GM23338 (cell line): ENCODE measurements around the gene PTPN6.

ENCODE experiments used
- EZH2 ChIP-seq: fragments of 200-600 bp; sonication (generic); IDR thresholded peaks from one replicate; pipeline ENCODE4 v1.8.0; 2017; ENCODE audit warnings: antibody characterized with exemption, mild to moderate bottlenecking, low read depth; ENCODE audit not compliant: unreplicated experiment
- JUNB ChIP-seq: IDR thresholded peaks from one replicate; pipeline ENCODE4 v1.6.1; 2016; ENCODE audit warnings: antibody characterized with exemption; ENCODE audit not compliant: unreplicated experiment
- NANOG ChIP-seq: IDR thresholded peaks from 2 replicates; pipeline ENCODE4 v1.6.1; 2016; ENCODE audit warnings: antibody characterized with exemption, borderline replicate concordance
- POLR2AphosphoS5 ChIP-seq: IDR thresholded peaks from 2 replicates; pipeline ENCODE4 v1.6.1; 2016; ENCODE audit warnings: antibody characterized with exemption, low read depth
- ZNF114 ChIP-seq: fragments of 250-450 bp; sonication (Bioruptor Pico); IDR thresholded peaks from 2 replicates; pipeline ENCODE4 v1.5.0; 2020; ENCODE audit warnings: mild to moderate bottlenecking, moderate library complexity
- ZNF331 ChIP-seq: fragments of 250-450 bp; sonication (Bioruptor Pico); IDR thresholded peaks from 2 replicates; pipeline ENCODE4 v1.5.0; 2020; ENCODE audit warnings: low read depth, mild to moderate bottlenecking, moderate library complexity
- ZNF462 ChIP-seq: fragments of 250-450 bp; sonication (Bioruptor Pico); IDR thresholded peaks from 2 replicates; pipeline ENCODE4 v1.5.0; 2020; ENCODE audit warnings: mild to moderate bottlenecking, moderate library complexity
- TF ChIP-seq, protein P1 (sequence below), 2 experiments: fragments of 200-600 bp in 1 of 2; sonication (generic) in 1 of 2; conservative IDR thresholded peaks; 2 replicates each; pipeline versions ENCODE4 v1.5.1 to v1.6.1; 2016 to 2017; ENCODE audit warnings: antibody characterized with exemption in 2 of 2, low read depth in 2 of 2, mild to moderate bottlenecking in 2 of 2, moderate library complexity in 1 of 2

- no peak for TF ChIP-seq POLR2AphosphoS5
- TF ChIP-seq, protein P1, sequence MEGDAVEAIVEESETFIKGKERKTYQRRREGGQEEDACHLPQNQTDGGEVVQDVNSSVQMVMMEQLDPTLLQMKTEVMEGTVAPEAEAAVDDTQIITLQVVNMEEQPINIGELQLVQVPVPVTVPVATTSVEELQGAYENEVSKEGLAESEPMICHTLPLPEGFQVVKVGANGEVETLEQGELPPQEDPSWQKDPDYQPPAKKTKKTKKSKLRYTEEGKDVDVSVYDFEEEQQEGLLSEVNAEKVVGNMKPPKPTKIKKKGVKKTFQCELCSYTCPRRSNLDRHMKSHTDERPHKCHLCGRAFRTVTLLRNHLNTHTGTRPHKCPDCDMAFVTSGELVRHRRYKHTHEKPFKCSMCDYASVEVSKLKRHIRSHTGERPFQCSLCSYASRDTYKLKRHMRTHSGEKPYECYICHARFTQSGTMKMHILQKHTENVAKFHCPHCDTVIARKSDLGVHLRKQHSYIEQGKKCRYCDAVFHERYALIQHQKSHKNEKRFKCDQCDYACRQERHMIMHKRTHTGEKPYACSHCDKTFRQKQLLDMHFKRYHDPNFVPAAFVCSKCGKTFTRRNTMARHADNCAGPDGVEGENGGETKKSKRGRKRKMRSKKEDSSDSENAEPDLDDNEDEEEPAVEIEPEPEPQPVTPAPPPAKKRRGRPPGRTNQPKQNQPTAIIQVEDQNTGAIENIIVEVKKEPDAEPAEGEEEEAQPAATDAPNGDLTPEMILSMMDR (conservative IDR thresholded peaks at IDR 0.05; ENCODE audit: low read depth in 2 of 2) = no peak
- TF ChIP-seq EZH2 = no peak
- TF ChIP-seq JUNB = no peak
- TF ChIP-seq ZNF331 (CRISPR knock-in tag) = no peak
- TF ChIP-seq ZNF462 (CRISPR knock-in tag) = no peak
- no peak for TF ChIP-seq ZNF114 (CRISPR knock-in tag)
- no peak for TF ChIP-seq NANOG
Observed at GRCh38 chr12:6996040-6996441, 44.9 kb downstream of the PTPN6 start.
